ENCODE data around the gene MECR. TPM values are rescaled to one million over a fixed set of nuclear protein-coding genes. Genes with fewer than 3 reads are reported as not detected.

MECR gene
- total RNA-seq, 3 donors from 2014 or later (not counting 1 experiment from before 2014, with no cell fraction given) = 8.0 to 11.2 (median 8.8) TPM

DNA sequence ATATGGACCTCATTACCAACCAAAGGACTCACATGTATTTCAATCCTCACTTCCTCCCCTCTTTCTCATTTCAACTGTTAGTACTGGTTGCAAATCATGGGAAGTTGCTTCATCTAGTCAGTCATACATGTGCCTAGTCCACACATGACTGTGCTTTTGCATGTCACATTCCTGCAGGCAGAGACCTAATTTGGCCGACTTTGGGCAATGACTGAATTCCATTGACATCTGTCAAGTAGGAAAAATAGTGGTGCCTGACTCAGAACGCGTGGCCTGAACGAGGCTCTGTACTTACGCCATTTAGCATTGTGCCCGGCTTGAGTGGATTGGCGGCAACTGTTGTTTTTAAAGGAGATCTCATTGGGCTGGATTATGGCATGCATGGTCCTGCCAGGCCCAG, 23.6 kb upstream of the MECR start:
- DNase-seq (no peak), ATAC-seq (no peak)
- Histone ChIP-seq H3K4me3 (ENCODE audit: low read length) (no peak overlapping the region), H3K27ac (ENCODE audit: low read length) (no peak overlapping the region), H3K4me1 (ENCODE audit: control insufficient read depth, insufficient read depth, low read length) (peaks cover 6% of the 10 kb centered on the region), H3K9me3 (ENCODE audit: control insufficient read depth, insufficient read depth, low read length) (no peaks in the 10 kb centered on the region), H3K36me3 (ENCODE audit: control insufficient read depth, insufficient read depth, low read length) (no peaks in the 10 kb centered on the region), H3K27me3 (ENCODE audit: control insufficient read depth, insufficient read depth, low read length) (peaks cover 9% of the 10 kb centered on the region)
- H3K4me1 Mint-ChIP-seq = no peaks in the 10 kb centered on the region
- TF ChIP-seq, protein P1, sequence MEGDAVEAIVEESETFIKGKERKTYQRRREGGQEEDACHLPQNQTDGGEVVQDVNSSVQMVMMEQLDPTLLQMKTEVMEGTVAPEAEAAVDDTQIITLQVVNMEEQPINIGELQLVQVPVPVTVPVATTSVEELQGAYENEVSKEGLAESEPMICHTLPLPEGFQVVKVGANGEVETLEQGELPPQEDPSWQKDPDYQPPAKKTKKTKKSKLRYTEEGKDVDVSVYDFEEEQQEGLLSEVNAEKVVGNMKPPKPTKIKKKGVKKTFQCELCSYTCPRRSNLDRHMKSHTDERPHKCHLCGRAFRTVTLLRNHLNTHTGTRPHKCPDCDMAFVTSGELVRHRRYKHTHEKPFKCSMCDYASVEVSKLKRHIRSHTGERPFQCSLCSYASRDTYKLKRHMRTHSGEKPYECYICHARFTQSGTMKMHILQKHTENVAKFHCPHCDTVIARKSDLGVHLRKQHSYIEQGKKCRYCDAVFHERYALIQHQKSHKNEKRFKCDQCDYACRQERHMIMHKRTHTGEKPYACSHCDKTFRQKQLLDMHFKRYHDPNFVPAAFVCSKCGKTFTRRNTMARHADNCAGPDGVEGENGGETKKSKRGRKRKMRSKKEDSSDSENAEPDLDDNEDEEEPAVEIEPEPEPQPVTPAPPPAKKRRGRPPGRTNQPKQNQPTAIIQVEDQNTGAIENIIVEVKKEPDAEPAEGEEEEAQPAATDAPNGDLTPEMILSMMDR (IDR thresholded peaks at IDR 0.05) = no peak
- no peak overlapping the region for H3K27ac Mint-ChIP-seq
- intact Hi-C loops (cut with micrococcal nuclease) = no loop called here
- H3K27me3 Mint-ChIP-seq (ENCODE audit: low read depth in 2 of 2) = peaks cover 8 to 21% of the 10 kb centered on the region in 2 donors
- H3K36me3 Mint-ChIP-seq = no peaks in the 10 kb centered on the region
- 93% methylated on average over 7 of the region's 7 CpGs for WGBS (ENCODE audit: insufficient coverage)
- H3K9me3 Mint-ChIP-seq = no peaks in the 10 kb centered on the region
- H3K4me3 Mint-ChIP-seq = no peak overlapping the region

DNA sequence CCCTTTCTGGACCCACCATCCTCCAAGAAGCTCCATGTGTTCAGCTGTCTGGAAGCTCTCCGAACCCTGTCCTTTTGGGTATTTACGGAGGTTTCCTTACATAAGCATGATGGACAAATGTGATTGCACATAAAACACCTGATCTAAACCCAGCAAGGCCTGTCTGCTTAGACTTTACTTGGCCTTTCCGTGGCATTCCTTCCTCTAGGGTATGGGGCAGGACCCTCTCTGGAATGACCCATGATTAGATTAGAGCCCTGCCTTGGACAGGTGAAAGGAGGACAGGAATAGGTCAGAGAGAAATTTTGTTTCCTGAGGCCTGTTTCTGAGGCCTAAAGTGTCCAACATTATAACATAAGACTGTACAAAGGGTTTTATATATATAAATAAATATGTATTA, 22.4 kb upstream of the MECR start:
- H3K36me3 ChIP-seq (ENCODE audit: control insufficient read depth, insufficient read depth, low read length) = no peaks in the 10 kb centered on the region
- H3K4me3 ChIP-seq (ENCODE audit: low read length) = no peak overlapping the region
- H3K27me3 ChIP-seq (ENCODE audit: control insufficient read depth, insufficient read depth, low read length) = no peaks in the 10 kb centered on the region
- no peaks in the 10 kb centered on the region for H3K9me3 ChIP-seq (ENCODE audit: control insufficient read depth, insufficient read depth, low read length)
- WGBS (ENCODE audit: insufficient coverage) = 96% methylated on average over 3 of the region's 3 CpGs
- no peaks in the 10 kb centered on the region for H3K36me3 Mint-ChIP-seq
- no peaks in the 10 kb centered on the region for H3K4me1 Mint-ChIP-seq
- TF ChIP-seq, protein P1 (IDR thresholded peaks at IDR 0.05) = no peak
- no peaks in the 10 kb centered on the region for H3K4me1 ChIP-seq (ENCODE audit: control insufficient read depth, insufficient read depth, low read length)
- H3K9me3 Mint-ChIP-seq = no peaks in the 10 kb centered on the region
- H3K27ac ChIP-seq (ENCODE audit: low read length) = no peak overlapping the region
- DNase-seq = no peak
- no peak for ATAC-seq
- no peak overlapping the region for H3K4me3 Mint-ChIP-seq
- intact Hi-C loops (cut with micrococcal nuclease) = no loop called here
- no peak overlapping the region for H3K27ac Mint-ChIP-seq
- peaks cover 2 to 15% of the 10 kb centered on the region in 2 donors for H3K27me3 Mint-ChIP-seq (ENCODE audit: low read depth in 2 of 2)

DNA sequence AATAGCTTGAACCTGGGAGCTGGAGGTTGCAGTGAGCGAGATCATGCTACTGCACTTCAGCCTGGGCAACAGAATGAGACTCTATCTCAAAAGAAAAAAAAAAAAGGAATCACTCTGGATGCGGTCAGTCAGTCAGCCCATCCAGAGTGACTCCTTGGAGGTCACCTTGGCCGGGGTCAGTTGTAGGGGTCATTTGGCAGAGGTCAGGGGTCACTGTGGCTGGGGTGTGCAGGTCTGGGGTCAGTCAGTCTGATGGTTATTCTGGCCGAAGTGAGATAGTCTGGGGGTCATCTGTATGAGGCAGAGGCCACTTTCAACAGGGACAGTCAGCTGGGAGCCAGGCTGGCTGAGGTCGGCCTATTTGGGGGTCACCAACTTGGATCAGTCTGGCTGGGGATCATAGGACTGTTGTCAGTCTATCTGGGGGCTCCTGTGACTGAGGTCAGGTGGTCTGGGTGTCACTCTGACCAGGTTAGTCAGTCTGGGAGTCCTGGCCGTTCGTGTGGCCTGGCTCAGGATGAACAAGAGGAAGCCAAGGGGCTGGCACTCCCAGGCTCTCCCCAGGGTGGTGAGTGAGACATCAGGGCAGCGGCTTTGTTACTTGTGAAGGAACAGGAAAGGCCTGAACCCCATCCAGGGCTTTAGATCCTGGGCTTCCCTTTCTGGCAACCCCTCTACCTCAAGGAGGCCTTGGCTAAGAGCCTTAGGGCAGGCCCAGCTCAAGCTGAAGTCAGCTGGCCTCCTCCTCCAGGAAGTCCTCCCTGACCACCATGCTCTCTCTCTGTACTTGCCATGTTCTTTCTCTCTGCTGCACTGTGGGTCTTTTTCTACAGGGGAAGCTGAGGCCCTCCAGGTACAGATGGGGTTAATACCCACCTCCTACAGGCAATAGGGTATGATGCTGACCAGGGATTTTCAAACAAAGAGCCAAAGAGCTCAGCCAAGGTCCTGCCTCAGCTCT, 20.7 kb upstream of the MECR start:
- ATAC-seq = no peak

More for the DNA sequence above, 20.7 kb upstream of the MECR start:
- Mint-ChIP-seq H3K4me1 (no peaks in the 10 kb centered on the region), H3K4me3 (no peak overlapping the region), H3K36me3 (no peaks in the 10 kb centered on the region), H3K27ac (no peak overlapping the region), H3K27me3 (ENCODE audit: low read depth in 2 of 2) (peaks cover 0 to 13% of the 10 kb centered on the region in 2 donors), H3K9me3 (no peaks in the 10 kb centered on the region)
- Histone ChIP-seq H3K36me3 (ENCODE audit: control insufficient read depth, insufficient read depth, low read length) (no peaks in the 10 kb centered on the region), H3K9me3 (ENCODE audit: control insufficient read depth, insufficient read depth, low read length) (no peaks in the 10 kb centered on the region), H3K4me1 (ENCODE audit: control insufficient read depth, insufficient read depth, low read length) (no peaks in the 10 kb centered on the region), H3K4me3 (ENCODE audit: low read length) (no peak overlapping the region), H3K27me3 (ENCODE audit: control insufficient read depth, insufficient read depth, low read length) (no peaks in the 10 kb centered on the region), H3K27ac (ENCODE audit: low read length) (no peak overlapping the region)
- TF ChIP-seq, protein P1 (IDR thresholded peaks at IDR 0.05) = no peak
- intact Hi-C loops (cut with micrococcal nuclease) = no loop called here
- WGBS (ENCODE audit: insufficient coverage) = 81% methylated on average over 8 of the region's 8 CpGs
- no peak for DNase-seq

Data from natural killer cell (primary cell).